Neural cell (in vitro differentiated cells): Measurements from ENCODE around the gene MS4A8. TPM values are rescaled to one million over a fixed set of nuclear protein-coding genes. Genes with fewer than 3 reads are reported as not detected.

Experiments
- H2AFZ ChIP-seq: fragments of 200-600, 300-800 bp; sonication (generic), shearing (Covaris generic); 2 replicates; pipeline ENCODE4 v1.6.0; 2014; ENCODE audit warnings: low read depth, mild to moderate bottlenecking, antibody characterized with exemption, low read length, moderate library complexity
- H3F3A ChIP-seq: fragments of 200-600 bp; shearing (Covaris generic); 2 replicates; pipeline ENCODE4 v1.6.1; 2016; ENCODE audit warnings: mild to moderate bottlenecking, moderate library complexity, mixed read lengths, antibody characterized with exemption, low read length; ENCODE audit not compliant: insufficient read depth, poor library complexity, severe bottlenecking
- H3K27ac ChIP-seq: fragments of 200-600, 300-800 bp; sonication (generic), shearing (Covaris generic); 2 replicates; pipeline ENCODE4 v1.5.1; 2014; ENCODE audit warnings: mild to moderate bottlenecking, low read length, moderate library complexity
- H3K27me3 ChIP-seq: fragments of 300-800, 200-600 bp; sonication (generic), shearing (Covaris generic); 2 replicates; pipeline ENCODE4 v1.6.0; 2014; ENCODE audit warnings: mild to moderate bottlenecking, low read depth, low read length, moderate library complexity; ENCODE audit not compliant: insufficient read depth
- H3K36me3 ChIP-seq: fragments of 300-800, 200-600 bp; sonication (generic), shearing (Covaris generic); 2 replicates; pipeline ENCODE4 v1.5.1; 2014; ENCODE audit warnings: mild to moderate bottlenecking, antibody characterized with exemption, low read length, moderate library complexity; ENCODE audit not compliant: insufficient read depth
- H3K4me2 ChIP-seq: fragments of 300-800, 200-600 bp; sonication (generic), shearing (Covaris generic); 2 replicates; pipeline ENCODE4 v1.6.0; 2014; ENCODE audit warnings: mild to moderate bottlenecking, low read length
- H3K4me3 ChIP-seq: fragments of 300-800, 200-600 bp; sonication (generic), shearing (Covaris generic); 2 replicates; pipeline ENCODE4 v1.5.1; 2014; ENCODE audit warnings: mild to moderate bottlenecking, low read length, moderate library complexity
- H3K79me2 ChIP-seq: fragments of 200-600 bp; shearing (Covaris generic); replicated peaks from 2 replicates; pipeline ENCODE4 v1.6.0; 2014; ENCODE audit warnings: mild to moderate bottlenecking, low read length, moderate library complexity; ENCODE audit not compliant: insufficient read depth
- H3K9ac ChIP-seq: fragments of 300-800, 200-600 bp; sonication (generic), shearing (Covaris generic); 2 replicates; pipeline ENCODE4 v1.6.1; 2016; ENCODE audit warnings: mild to moderate bottlenecking, low read length, mixed read lengths
- H3K9me2 ChIP-seq: fragments of 200-600 bp; shearing (Covaris generic); 2 replicates; pipeline ENCODE4 v1.6.1; 2016; ENCODE audit warnings: mild to moderate bottlenecking, low read length, mixed read lengths; ENCODE audit not compliant: insufficient read depth
- H3K9me3 ChIP-seq: fragments of 200-600, 300-800 bp; sonication (generic), shearing (Covaris generic); 2 replicates; pipeline ENCODE4 v1.6.1; 2016; ENCODE audit warnings: mild to moderate bottlenecking, mixed run types, low read length, moderate library complexity, mixed read lengths
- H4K20me1 ChIP-seq: fragments of 200-600 bp; shearing (Covaris generic); 2 replicates; pipeline ENCODE4 v1.6.1; 2016; ENCODE audit warnings: mild to moderate bottlenecking, mixed run types; ENCODE audit not compliant: insufficient read depth
- CTCF ChIP-seq: fragments of 450-650 bp; IDR thresholded peaks from 2 replicates; pipeline ENCODE4 v1.5.1; 2014; ENCODE audit warnings: antibody characterized with exemption, mild to moderate bottlenecking, moderate library complexity; ENCODE audit not compliant: poor library complexity, severe bottlenecking
- EP300 ChIP-seq: fragments of 450-650 bp; conservative IDR thresholded peaks from 2 replicates; pipeline ENCODE4 v1.6.1; 2014; ENCODE audit warnings: antibody characterized with exemption, mild to moderate bottlenecking, moderate library complexity; ENCODE audit not compliant: poor library complexity, severe bottlenecking
- EZH2 ChIP-seq: fragments of 200-600, 300-800 bp; shearing (Covaris generic), sonication (generic); IDR thresholded peaks from 2 replicates; pipeline ENCODE4 v1.6.1; 2014; ENCODE audit warnings: antibody characterized with exemption, low read length, borderline replicate concordance, mild to moderate bottlenecking; ENCODE audit not compliant: insufficient read depth, poor library complexity, severe bottlenecking
- MXI1 ChIP-seq: fragments of 450-650 bp; conservative IDR thresholded peaks from 2 replicates; pipeline ENCODE4 v1.6.1; 2014; ENCODE audit warnings: antibody characterized with exemption, mild to moderate bottlenecking; ENCODE audit not compliant: poor library complexity, severe bottlenecking
- POLR2AphosphoS5 ChIP-seq: IDR thresholded peaks from 2 replicates; pipeline ENCODE4 v1.6.1; 2012
- RAD21 ChIP-seq: fragments of 450-650 bp; conservative IDR thresholded peaks from 2 replicates; pipeline ENCODE4 v1.6.1; 2014; ENCODE audit warnings: antibody characterized with exemption, mild to moderate bottlenecking, moderate library complexity
- REST ChIP-seq: IDR thresholded peaks from 2 replicates; pipeline ENCODE4 v1.6.1; 2012; ENCODE audit warnings: borderline replicate concordance
- SMC3 ChIP-seq: fragments of 450-650 bp; conservative IDR thresholded peaks from 2 replicates; pipeline ENCODE4 v1.6.1; 2014; ENCODE audit warnings: antibody characterized with exemption, mild to moderate bottlenecking, moderate library complexity; ENCODE audit not compliant: poor library complexity
- TAF1 ChIP-seq: IDR thresholded peaks from 2 replicates; pipeline ENCODE4 v1.6.1; 2012; ENCODE audit warnings: low read depth
- polyA minus RNA-seq: library from RNA; depleted of rRNA, polyadenylated mRNA; stranded (reverse); fragments of >200 nt; gene quantifications from 2 replicates; pipeline ENCODE4 v1.2.3, GENCODE V29; 2014
- polyA plus RNA-seq: library from polyadenylated mRNA; depleted of rRNA; stranded (reverse); fragments of >200 nt; gene quantifications from 2 replicates; pipeline ENCODE4 v1.2.3, GENCODE V29; 2014

The MS4A8 gene
- polyA plus RNA-seq, result not detected in 2 replicates
- polyA minus RNA-seq, result not detected in 2 replicates

- no peaks in the 10 kb centered on the region for H3F3A ChIP-seq
- no peak within 1 kb of the TSS for H3K9ac ChIP-seq
- H4K20me1 ChIP-seq, result no peaks in the 10 kb centered on the region
- H3K36me3 ChIP-seq, result no peaks in the 10 kb centered on the region
- H2AFZ ChIP-seq, result no peak within 1 kb of the TSS
- no peaks in the 10 kb centered on the region for H3K79me2 ChIP-seq
- no peaks in the 10 kb centered on the region for H3K9me2 ChIP-seq
- no peak for TF ChIP-seq MXI1
- TF ChIP-seq EZH2, result no peak
- TF ChIP-seq POLR2AphosphoS5, result no peak
- no peak for TF ChIP-seq RAD21
- no peak for TF ChIP-seq SMC3
- no peak within 1 kb of the TSS for H3K27ac ChIP-seq
- H3K4me2 ChIP-seq, result no peak within 1 kb of the TSS
- no peaks in the 10 kb centered on the region for H3K27me3 ChIP-seq
- no peaks in the 10 kb centered on the region for H3K9me3 ChIP-seq
- H3K4me3 ChIP-seq, result no peak within 1 kb of the TSS
Measured at GRCh38 chr11:60699284-60699691, at the start of gene MS4A8. Gene MS4A8, plus strand, starts transcription at chr11:60699612. Its CDS starts 1,249 bp downstream, at chr11:60700861.

GRCh38 chr11:60657888-60658287, 41.5 kb upstream of the MS4A8 start:
- no peak overlapping the region for H3K4me3 ChIP-seq
- H3K36me3 ChIP-seq, result no peaks in the 10 kb centered on the region
- no peak overlapping the region for H3K4me2 ChIP-seq
- H3K27me3 ChIP-seq, result no peaks in the 10 kb centered on the region
- H4K20me1 ChIP-seq, result no peaks in the 10 kb centered on the region
- H3K9me2 ChIP-seq, result no peaks in the 10 kb centered on the region
- H3K9me3 ChIP-seq, result no peaks in the 10 kb centered on the region
- H2AFZ ChIP-seq, result no peak overlapping the region
- TF ChIP-seq EZH2, result no peak
- no peak for TF ChIP-seq TAF1
- TF ChIP-seq CTCF, result no peak
- no peak for TF ChIP-seq RAD21
- no peak for TF ChIP-seq REST
- TF ChIP-seq SMC3, result no peak
- no peak for TF ChIP-seq POLR2AphosphoS5
- TF ChIP-seq MXI1, result no peak
- no peak for TF ChIP-seq EP300
- H3K27ac ChIP-seq, result no peak overlapping the region
- no peaks in the 10 kb centered on the region for H3K79me2 ChIP-seq
- no peaks in the 10 kb centered on the region for H3F3A ChIP-seq
- H3K9ac ChIP-seq, result no peak overlapping the region
